Calu3 (cell line): ENCODE measurements around the gene OR2G3. TPM values are rescaled to one million over a fixed set of nuclear protein-coding genes. Genes with fewer than 3 reads are reported as not detected.

Experiments
- BruUV-seq: library from RNA; stranded (reverse); fragments of 400-500 nt; replicated peaks from 2 replicates; lab custom pipeline; 2021; lab: Mats Ljungman, UMichigan
- CTCF ChIA-PET: fragments of 300-600 bp; sonication (Branson Sonifier 250); formaldehyde crosslinking; loops from one replicate; lab custom pipeline; 2022; ENCODE audit warnings: antibody characterized with exemption; lab: Charles Lee
- DNase-seq: peaks from one replicate; pipeline ENCODE4 v3.0.0; 2022
- H3K27ac Mint-ChIP-seq: one replicate; pipeline ENCODE4 v1.8.0; 2022; ENCODE audit warnings: mixed read lengths; ENCODE audit not compliant: unreplicated experiment
- H3K27me3 Mint-ChIP-seq: one replicate; pipeline ENCODE4 v1.8.0; 2022; ENCODE audit warnings: mixed read lengths; ENCODE audit not compliant: unreplicated experiment
- H3K36me3 Mint-ChIP-seq: one replicate; pipeline ENCODE4 v1.8.0; 2022; ENCODE audit warnings: mild to moderate bottlenecking, moderate library complexity, mixed read lengths; ENCODE audit not compliant: insufficient read depth, unreplicated experiment
- H3K4me1 Mint-ChIP-seq: one replicate; pipeline ENCODE4 v1.8.0; 2022; ENCODE audit warnings: mild to moderate bottlenecking, low read depth, mixed read lengths; ENCODE audit not compliant: unreplicated experiment
- H3K4me3 Mint-ChIP-seq: one replicate; pipeline ENCODE4 v1.8.0; 2022; ENCODE audit warnings: mild to moderate bottlenecking, low read depth, moderate library complexity, mixed read lengths; ENCODE audit not compliant: unreplicated experiment
- H3K9me3 Mint-ChIP-seq: one replicate; pipeline ENCODE4 v1.8.0; 2022; ENCODE audit warnings: low read depth, mixed read lengths; ENCODE audit not compliant: unreplicated experiment
- CTCF ChIP-seq: fragments of 200-600 bp; IDR thresholded peaks from one replicate; pipeline ENCODE4 v1.8.0; 2022; ENCODE audit warnings: antibody characterized with exemption; ENCODE audit not compliant: unreplicated experiment
- intact Hi-C: fragments of 100-400 bp; cut with micrococcal nuclease; formaldehyde crosslinking; loops from one replicate; pipeline ENCODE4 v1.10.0; 2022; ENCODE audit not compliant: unreplicated experiment
- total RNA-seq: library from RNA; stranded (reverse); gene quantifications from 2 replicates; pipeline ENCODE4 v1.2.3, GENCODE V29; 2022

OR2G3 gene
- total RNA-seq, 1 experiment from 2014 or later: not detected

- no peaks in the 10 kb centered on the region for H3K27me3 Mint-ChIP-seq
- intact Hi-C loops: no loop called here
- no peak for TF ChIP-seq CTCF
- H3K4me1 Mint-ChIP-seq: no peaks in the 10 kb centered on the region
- DNase-seq: no peak
- H3K9me3 Mint-ChIP-seq: peaks cover 40% of the 10 kb centered on the region
- BruUV-seq: no TSS peak
- no peak overlapping the region for H3K4me3 Mint-ChIP-seq
- H3K27ac Mint-ChIP-seq: no peak overlapping the region
- CTCF ChIA-PET: no interaction called here
- no peaks in the 10 kb centered on the region for H3K36me3 Mint-ChIP-seq
These were observed 32.6 kb downstream of the OR2G3 start for GRCh38 chr1:247638011-247638410.

GRCh38 chr1:247638781-247639180 is 33.4 kb downstream of the OR2G3 start:
- no peak for TF ChIP-seq CTCF
- intact Hi-C loops: no loop called here
- CTCF ChIA-PET: no interaction called here

GRCh38 chr1:247639381-247639981 is 34.1 kb downstream of the OR2G3 start:
- Mint-ChIP-seq H3K27ac (no peak overlapping the region), H3K27me3 (no peaks in the 10 kb centered on the region), H3K4me3 (no peak overlapping the region), H3K9me3 (peaks cover 38% of the 10 kb centered on the region), H3K36me3 (no peaks in the 10 kb centered on the region), H3K4me1 (no peaks in the 10 kb centered on the region)
- intact Hi-C loops: no loop called here
- no peak for TF ChIP-seq CTCF
- BruUV-seq: no TSS peak
- CTCF ChIA-PET: no interaction called here
- DNase-seq: no peak

More at GRCh38 chr1:247638781-247639180, 33.4 kb downstream of the OR2G3 start:
- no peak for DNase-seq
- BruUV-seq: no TSS peak
- Mint-ChIP-seq H3K9me3 (peaks cover 40% of the 10 kb centered on the region), H3K27ac (no peak overlapping the region), H3K4me3 (no peak overlapping the region), H3K4me1 (no peaks in the 10 kb centered on the region), H3K36me3 (no peaks in the 10 kb centered on the region), H3K27me3 (no peaks in the 10 kb centered on the region)

- no TSS peak for BruUV-seq
- Mint-ChIP-seq H3K27ac (no peak overlapping the region), H3K9me3 (peaks cover 36% of the 10 kb centered on the region), H3K4me1 (no peaks in the 10 kb centered on the region), H3K4me3 (no peak overlapping the region), H3K36me3 (no peaks in the 10 kb centered on the region), H3K27me3 (no peaks in the 10 kb centered on the region)
- intact Hi-C loops: no loop called here
- TF ChIP-seq CTCF: no peak
- no peak for DNase-seq
- CTCF ChIA-PET: no interaction called here
These were observed 37.4 kb downstream of the OR2G3 start for GRCh38 chr1:247642742-247643141.
